Breast epithelium (tissue), 3 donors: ENCODE results near the gene RUBCNL.

Source experiments
- POLR2A ChIP-seq: fragments of 450-650 bp; IDR thresholded peaks from one replicate; pipeline ENCODE4 v1.6.1; 2016; ENCODE audit warnings: antibody characterized with exemption, mild to moderate bottlenecking, moderate library complexity
- TF ChIP-seq, protein P1 (sequence below), 3 donors: fragments of 450-650 bp; IDR thresholded peaks; one replicate each; pipeline ENCODE4 v1.5.1; 2016 to 2017; ENCODE audit warnings: antibody characterized with exemption in 3 of 3, mild to moderate bottlenecking in 3 of 3, moderate library complexity in 3 of 3

DNA sequence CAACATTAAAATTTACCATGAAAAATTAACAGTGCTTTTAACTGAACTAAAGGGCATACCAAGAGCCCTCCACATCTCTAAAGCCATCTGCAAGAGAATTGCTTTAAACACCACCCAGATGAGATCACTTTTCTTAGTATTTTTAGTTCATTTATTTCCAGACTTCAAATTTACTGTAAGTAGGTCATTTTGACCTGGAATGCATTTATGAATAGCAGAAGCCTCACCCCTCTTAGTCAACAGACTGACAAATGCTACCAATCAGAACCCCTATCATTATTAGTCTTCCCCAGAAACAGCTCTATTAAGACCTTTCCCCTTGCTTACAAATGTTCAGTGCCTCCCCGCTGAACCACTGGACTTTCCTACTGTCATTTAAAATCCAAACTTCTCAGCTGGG, 27.3 kb downstream of the RUBCNL start:
- TF ChIP-seq, protein P1, sequence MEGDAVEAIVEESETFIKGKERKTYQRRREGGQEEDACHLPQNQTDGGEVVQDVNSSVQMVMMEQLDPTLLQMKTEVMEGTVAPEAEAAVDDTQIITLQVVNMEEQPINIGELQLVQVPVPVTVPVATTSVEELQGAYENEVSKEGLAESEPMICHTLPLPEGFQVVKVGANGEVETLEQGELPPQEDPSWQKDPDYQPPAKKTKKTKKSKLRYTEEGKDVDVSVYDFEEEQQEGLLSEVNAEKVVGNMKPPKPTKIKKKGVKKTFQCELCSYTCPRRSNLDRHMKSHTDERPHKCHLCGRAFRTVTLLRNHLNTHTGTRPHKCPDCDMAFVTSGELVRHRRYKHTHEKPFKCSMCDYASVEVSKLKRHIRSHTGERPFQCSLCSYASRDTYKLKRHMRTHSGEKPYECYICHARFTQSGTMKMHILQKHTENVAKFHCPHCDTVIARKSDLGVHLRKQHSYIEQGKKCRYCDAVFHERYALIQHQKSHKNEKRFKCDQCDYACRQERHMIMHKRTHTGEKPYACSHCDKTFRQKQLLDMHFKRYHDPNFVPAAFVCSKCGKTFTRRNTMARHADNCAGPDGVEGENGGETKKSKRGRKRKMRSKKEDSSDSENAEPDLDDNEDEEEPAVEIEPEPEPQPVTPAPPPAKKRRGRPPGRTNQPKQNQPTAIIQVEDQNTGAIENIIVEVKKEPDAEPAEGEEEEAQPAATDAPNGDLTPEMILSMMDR (IDR thresholded peaks at IDR 0.05) = no peak
- no peak for TF ChIP-seq POLR2A
